Stimulated activated CD8-positive, alpha-beta memory T cell treated with anti-CD3 and anti-CD28 coated beads, Interleukin-15, amount 100 ng/mL, for 4 hours (primary cell): ENCODE results near the gene DIS3L2.
"Not testable (repeated sequence)": the region's sequence is repeated elsewhere in the genome, so short reads cannot be mapped to it uniquely, and the experiment has no call there.

ENCODE experiments used
- DNase-seq, 2 donors: peaks; one replicate each; pipeline ENCODE4 v3.0.0-alpha.2; 2020; ENCODE audit warnings: low read depth in 2 of 2

The DIS3L2 gene

DNA sequence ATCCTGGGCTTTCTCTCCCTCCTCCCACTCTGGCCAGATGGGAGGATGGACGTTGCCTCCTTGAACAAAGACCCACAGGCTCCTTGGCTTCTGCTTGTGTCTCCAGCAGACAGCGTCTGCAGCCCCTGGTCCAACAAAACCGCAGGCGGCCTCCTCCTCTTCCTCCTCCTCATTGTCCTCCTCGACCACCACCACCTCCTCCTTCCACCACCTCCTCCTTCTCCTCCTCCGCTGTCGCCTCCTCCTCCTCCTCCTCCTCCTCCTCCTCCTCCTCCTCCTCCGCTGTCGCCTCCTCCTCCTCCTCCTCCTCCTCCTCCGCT, 371.4 kb downstream of the DIS3L2 start:
- no peak for DNase-seq

DNA sequence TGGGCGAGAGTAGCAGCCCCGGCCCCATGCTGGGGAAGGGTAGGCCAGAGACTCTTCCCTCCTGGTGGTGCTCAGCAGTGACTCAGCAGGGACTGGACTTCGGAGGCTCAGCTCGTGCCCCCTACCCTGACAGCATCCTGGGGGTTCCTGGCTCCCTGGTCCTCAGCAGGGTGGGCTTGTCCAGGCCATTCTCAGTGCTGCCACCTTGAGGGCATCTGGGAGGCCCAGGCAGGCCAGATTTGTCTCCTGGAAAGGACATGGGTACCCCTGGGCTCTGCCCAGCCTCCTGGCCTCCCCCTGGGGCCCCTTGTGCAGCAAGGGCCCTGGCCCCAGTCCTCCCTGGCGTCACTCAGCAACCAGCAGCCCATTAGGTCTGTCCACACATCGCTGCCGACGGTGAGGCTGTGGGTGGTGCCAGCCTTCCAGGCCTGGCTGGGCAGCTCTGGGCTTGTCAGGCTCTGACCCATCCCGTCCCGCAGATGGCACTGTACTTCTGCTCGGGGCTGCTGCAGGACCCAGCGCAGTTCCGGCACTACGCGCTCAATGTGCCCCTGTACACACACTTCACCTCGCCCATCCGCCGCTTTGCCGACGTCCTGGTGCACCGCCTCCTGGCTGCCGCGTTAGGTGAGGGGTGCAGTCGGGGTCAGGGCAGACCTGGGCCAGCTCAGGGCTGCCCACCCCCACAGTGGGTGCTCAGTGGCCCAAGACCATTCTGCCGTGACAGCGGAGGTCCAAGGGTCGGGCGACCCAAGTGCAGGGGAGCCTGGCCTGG, 372.0 kb downstream of the DIS3L2 start:
- no peak for DNase-seq

DNA sequence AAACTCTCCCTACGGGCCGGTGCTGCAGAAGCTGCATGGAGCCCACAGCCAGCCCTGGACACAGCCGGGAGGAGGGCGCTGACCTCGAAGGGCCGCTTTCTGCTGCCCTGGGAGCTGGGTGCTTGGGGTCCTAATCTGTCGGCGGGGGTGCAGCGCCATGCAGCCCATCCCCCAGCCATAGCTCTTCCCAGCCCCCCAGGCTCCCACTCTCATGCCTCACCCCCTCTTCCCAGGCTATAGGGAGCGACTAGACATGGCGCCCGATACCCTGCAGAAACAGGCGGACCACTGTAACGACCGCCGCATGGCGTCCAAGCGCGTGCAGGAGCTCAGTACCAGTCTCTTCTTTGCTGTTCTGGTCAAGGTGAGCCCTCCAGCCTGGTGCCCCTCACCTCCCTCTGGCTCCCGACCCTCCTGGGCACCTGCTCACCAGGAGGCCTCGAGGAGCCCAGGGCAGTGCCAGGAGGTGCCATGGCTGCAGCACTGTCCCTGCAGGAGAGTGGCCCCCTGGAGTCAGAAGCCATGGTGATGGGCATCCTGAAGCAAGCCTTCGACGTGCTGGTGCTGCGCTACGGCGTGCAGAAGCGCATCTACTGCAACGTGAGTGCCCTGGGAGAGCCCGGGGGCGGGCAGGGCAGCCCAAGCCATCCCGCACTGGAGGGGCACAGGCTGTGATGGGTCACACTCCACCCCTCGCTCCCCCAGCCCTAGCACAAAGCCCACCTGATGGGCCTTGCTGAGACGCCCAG, 372.8 kb downstream of the DIS3L2 start:
- DNase-seq, result not testable (repeated sequence)

DNA sequence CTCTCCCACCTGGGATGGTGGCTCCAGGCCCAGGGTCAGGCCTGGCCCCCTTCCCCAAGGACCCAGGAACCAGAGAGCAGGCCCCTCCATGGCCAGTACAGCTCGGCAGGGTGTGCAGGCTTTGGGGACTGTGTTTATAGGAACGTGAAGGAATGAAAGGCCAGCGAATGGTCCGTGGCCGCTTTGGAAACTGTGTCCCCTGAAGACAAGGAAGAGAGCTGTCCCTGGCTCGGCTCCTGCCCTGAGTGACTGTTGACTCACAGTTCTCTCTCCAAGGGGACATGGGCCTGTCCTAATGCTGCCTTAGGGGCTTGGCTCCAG, 373.3 kb downstream of the DIS3L2 start:
- not testable (repeated sequence) for DNase-seq

DNA sequence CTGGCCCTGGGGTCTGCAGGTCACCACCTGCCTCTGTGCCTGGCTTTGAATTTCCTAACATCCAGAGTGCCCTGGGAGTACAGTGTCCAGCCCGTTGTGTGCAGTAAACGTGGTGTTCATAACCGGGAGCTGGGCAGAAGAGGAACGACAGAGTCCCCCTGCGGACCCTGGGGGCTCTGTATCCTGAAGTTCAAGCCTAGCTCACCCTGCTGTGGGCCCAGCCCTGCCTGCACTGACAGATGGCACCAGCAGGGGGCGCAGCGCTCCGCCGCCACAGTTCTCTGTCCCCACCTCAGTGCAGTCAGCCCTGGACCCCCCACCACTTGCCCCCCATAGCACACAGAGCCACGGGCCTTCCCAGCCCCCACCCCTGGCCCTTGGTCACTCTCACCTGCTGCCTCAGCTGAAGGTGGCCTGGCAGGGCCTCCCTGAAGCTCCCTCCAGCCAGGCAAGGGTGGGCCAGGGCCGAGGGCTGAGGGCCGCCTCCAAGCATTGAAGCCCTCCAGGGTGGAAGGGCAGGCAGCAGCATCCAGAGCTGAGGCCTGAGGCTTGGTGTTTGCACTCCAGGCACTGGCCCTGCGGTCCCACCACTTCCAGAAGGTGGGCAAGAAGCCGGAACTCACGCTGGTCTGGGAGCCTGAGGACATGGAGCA, 373.8 kb downstream of the DIS3L2 start:
- DNase-seq, result not testable (repeated sequence)

DNA sequence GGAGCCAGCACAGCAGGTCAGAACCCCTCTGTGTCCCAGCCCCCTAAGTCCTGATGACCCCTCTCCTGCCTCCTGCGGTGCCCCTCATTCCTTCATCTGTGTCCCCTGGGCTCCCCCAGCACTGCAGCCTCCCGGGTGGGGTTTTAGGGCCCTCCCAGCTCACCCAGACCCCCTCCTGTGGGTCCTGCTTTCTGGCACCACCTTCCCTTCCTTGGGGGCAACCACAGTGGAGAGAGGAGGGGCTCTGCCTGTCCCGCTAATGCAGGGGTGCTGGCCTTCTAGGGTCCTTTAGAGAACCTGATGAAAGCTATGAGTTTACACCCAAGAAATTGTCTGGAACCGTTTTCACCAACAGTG, 374.3 kb downstream of the DIS3L2 start:
- no peak for DNase-seq

DNA sequence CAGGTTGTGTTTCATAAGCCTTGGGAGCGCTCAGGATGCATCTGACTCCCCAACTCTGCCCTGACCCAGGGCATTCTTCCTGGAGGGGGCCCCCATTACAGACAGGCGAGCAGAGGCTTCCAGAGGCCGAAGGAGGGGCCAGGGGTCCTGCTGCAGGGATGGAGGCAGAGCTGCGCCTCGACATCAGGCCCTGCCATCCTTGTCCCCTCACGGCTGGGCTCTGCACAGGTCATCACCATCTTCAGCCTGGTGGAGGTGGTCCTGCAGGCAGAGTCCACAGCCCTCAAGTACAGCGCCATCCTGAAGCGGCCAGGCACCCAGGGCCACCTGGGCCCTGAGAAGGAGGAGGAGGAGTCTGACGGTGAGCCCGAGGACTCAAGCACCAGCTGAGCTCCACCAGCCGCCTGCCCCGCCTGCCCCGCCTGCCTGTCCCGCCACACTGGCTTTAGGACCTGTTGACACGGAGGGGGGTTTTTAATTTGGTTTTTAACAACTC, 374.8 kb downstream of the DIS3L2 start:
- no peak for DNase-seq

DNA sequence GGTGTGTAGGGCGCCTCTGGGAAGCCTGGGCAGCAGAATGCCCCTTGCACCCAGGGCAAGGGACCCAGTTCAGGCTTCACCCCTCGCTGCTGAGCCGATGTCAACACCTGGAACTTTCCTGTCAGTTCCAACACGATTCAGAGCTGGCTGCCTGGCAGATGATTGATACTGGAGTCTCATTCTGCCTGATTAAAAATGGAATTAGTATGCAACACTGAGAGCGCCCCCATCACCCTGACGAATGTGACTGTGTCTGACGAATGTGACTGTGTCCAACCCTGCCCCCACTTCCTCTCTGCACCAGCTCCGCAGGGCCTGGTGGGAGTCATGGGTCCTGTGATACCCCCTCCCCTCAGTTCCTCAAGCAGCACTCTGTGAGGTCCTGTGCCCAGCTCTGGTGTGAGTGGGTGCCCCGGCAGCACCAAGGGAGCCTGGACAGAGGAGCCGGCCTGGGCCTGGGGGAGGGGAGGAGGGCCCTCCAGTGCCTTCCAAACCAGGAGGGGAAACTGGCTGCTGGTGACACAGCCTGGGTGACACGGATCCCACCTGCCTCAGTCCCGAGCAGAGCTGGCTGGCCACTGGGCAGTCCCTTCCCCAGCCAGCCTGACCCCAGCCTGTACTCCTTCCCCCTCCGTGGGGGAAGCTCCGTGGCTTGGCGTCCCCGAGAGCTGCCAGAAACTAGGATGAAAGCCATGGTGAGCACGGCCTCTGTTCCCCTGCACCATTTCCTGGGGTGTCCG, 375.6 kb downstream of the DIS3L2 start:
- DNase-seq, result no peak

DNA sequence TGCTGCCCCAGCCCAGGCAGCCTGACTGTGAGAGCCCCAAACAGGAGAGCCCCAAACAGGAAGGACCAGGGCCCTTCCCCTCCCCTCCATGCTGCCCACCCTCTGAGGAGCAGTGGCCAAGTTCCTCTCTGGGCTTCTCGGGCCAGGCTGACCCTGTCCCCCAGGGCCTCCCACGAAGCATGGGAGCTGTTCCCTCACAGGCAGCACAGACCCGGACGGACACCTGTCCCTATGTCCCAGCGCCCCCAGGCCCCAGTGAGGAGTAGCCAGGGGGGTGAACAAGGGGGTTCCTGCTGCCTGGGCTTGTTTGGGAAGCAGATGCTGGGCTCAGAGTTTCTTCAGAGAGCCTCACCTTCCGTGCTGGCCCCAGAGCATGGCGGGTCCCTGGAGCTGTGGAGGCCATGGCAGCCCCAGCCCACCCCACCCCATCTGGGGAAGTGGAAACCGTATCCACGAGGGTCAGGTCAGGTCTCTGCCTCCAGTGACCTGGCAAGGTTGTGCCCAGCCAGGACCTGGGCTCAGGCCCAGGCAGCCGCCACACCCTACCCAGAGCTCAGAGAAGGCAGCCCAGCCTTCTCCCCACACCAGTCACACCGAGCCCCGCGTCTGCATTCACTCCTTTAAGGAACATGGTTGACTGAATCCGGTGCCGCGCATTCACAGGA, 376.7 kb downstream of the DIS3L2 start:
- DNase-seq, result not testable (repeated sequence)

DNA sequence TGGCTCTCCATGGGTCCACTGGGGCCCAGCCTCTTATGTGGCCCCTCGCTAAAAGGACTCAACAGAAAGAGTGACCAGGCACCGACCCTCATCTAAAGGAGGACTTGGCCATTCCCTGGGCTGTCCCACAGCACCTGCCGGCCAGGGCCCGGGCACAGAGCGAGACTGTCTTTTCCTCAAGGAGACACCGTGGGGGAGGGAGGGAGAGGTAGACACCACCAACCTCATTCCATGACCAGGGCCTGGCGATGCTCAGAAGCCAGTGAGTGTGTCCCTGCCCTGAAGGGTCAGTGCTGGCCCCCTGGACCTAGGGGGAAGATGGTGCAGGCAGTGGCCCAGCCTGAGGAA, 377.2 kb downstream of the DIS3L2 start:
- no peak for DNase-seq

DNA sequence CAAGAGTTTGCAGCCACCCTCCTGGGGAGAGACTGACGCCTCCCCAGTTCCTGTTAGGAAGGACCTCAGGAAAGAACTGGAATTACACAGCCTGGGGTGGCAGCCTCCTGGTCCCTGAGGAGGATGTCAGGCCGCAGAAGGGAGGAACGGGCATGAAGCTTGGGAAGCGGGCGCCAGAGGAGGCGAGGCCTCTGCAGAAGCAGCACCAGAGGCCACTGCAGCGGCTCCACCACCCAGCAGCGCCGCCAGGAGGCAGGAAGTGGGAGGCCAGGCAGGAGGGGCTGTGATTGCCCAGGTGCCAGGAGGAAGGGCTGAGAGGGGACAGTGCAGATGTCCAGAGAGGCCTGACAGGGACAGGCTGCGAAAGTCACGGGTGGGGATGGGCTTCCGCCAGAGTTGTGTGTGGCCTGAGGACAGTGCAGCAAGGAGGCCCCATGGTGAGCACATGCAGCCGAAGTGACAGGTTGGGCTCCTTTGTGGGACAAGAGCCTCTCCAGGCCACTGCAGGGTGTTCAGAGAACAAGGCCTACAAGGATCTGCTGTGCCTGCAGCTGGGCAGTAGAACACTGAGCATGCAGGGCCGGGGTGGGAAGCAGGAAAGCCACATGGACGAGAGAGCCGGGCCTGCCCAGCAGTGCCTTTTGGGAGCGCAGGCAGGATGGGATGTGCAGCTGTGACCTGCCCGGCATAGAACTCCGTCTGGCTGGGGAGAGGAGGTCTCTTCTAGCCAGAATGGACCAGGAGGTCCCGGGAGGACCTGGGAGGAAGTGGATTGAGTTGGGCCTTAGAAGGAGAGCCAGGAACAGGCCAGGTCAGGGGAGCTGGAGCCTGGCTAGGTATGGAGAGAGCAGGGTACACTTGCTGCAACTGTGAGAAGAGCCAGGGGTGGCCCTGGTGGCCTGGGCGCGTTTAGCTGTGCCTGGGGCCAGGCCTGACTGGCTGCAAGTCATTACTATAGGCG, 377.9 kb downstream of the DIS3L2 start:
- DNase-seq, result no peak

DNA sequence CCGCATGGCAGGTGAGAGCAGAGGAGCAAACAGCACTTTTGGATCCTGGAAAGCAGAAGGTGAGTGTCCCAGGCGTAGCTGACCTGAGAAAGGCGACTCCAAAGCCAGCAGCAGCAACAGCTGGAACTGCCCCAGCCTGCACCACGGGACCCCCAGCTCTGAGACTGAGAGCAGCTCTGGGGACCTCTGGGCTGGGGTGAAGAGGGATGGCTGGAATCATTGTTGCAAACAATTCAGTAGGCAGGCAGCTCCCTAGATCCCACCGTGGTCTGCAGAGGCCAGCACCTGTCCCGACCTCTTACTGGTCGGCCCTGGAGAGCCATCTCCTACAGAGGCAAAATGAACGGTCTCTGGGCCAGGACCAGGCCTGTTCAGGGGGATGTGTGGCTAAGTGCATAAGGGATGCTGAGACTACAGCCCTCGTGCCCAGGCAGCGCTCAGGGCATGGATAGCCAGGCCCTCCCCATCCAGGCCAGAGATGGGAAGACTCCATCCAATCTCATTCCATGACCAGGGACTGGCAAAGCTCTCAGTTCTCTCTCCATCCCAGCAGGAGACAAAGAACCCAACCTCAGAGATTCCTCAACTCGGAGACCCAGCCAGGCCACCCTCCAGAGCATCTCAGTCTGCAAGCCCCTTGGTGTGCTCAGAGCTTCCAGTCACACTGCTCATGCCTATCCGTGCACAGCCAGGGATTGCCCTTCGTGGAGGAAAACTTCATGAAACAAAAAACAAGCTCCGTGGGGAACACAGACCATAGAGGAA, 378.8 kb downstream of the DIS3L2 start:
- no peak for DNase-seq

DNA sequence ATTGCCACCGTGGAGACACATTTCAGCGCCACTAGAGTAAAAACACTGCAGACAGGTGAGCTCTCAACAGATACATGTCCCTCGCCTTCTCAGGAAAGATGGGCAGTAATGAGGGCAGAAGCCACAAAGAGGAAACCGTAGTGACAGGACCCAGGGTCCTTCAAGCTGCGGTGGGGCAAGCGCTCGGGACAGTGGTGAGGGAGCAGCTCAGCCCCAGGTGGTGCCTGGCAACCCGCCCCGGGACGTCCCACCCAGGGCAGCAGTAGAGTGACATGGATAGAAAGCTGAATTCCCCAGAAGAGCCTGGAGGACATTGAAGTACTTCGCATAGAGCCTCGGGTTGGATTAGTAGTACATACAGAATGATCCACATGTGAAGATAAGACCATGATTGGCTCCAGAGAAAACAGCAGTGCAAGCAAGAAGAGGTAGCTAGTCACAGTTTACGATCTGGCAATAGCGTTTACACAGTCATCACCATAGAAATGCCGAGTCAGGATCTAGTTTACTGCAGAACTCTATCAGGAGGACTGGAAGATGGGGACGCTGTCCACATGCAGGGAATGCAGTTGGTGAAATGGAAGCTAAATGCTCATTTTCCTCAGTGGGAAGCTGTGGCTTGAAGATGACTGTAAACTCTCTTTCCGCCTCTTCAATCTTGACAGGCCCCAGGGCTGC, 379.7 kb downstream of the DIS3L2 start:
- DNase-seq, result no peak

DNA sequence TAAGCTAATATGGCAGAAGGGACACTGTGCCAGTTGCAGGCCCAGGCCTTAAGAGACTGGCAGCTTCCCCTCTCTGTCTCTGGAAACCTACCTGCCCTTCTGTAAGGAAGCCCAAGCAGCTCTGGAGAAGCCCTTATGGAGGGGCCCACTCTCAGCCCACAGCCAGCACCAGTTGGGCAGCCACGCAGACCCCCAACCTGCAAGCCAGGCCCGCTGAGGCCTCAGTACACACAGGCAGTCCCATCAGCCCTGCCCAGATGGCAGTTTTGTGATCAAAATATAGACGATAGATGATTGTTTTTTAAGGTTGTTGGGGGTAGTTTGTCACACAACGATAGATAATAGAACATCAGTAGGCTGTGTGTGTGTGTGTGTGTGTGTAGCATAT, 380.2 kb downstream of the DIS3L2 start:
- DNase-seq, result no peak

DNA sequence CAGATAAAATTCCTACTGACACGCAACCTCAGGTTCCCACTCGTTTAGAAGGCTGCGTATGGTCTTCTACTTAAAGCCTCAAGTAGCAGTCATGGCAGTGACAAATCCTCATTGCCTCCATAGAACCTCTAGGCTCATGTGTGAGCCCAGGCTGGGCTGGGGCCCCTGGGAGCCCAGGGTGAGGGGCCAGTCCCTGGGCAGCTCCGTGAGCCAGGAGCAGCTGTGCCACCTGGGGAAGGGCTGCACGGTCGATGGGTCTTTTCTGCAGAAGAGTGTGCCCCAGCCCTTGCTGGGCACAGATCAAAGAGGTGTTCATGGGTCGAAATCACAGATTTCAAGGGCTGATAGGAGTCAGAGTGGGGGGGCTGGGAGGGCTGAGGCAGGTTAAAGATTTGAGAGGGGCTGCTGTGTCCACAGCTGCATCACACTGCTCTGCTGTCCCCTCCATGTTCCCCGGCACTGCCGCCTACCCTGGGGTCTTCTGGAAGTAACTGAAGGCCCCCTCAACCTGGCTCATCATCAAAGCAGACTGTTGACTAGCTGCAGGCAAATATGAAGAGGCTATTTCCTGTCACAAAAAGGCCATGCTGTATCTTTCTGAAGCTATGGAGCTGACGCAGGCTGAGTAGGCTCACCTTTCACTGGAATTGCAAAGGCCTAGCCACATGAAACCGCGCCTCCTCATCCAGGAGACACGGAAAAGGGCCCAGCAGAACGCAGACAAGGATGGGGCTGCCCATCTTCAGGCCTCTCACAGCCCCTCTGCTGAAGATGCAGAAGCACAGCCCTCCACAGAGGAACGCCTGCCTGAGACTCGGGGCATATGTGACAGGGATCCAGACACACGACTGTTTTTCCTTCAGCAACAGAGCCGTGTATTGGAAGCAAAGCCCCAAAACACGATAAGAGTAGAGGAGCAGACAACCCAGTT, 381.4 kb downstream of the DIS3L2 start:
- no peak for DNase-seq

DNA sequence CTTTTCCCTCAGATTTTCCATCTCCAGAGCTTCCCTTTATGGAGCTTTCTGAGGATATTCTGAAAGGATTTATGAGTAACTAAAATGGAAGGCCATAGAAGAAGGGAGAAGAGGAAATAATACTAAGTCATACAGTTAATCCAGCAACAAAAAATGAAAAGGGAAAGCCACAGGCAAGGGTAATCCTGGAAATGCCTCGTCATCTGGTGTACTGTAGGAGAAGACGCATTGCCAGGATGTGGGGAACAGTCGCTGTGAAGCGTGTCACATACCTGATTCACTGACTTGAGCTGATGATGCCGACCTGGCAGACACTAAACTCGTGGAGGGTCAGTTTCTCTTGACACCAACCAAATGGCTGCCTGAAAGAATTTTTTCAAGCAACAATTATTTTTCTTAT, 382.3 kb downstream of the DIS3L2 start:
- DNase-seq, result no peak

DNA sequence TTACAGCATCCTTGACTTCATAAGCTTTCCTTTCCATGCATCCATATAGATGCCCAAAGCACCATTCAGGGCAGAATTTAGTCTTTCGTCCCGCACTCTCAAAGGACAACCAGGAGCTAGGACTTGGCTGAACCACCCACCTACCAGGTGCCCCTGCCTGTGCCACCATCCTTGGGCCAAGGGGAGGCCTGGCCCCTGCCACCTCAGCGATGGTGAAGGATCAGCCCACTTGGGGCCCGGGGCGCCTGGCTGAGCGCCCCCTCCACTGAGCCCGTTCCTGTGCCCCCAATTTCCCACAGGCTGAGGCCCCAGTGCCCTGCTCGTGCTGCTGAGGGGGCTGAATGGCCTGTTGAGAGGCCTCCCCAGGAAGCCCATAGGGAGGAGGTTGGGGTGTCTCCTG, 383.7 kb downstream of the DIS3L2 start:
- no peak for DNase-seq

DNA sequence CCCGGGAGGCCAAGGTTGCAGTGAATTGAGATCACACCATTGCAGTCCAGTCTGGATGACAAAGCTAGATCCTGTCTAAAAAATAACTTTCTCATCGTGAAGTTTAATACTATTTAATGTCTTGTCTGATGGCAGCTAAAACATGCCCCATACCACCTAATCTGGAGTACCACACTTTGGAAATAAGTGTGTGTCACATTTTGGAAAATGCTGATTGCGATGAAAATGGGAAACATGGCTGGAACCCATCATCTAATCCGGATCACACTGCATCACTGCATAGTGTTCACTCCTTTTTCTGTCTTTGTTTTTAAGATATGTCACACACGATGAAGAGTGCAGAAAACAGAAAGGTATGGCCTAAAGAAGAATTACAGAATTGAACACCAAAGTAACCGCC, 385.9 kb downstream of the DIS3L2 start:
- no peak for DNase-seq
